HG02763 (cell line): ENCODE measurements around the gene TFDP2.
A peak's percentile ranks its signal among the peaks of the same experiment; 100 is the strongest.
"Not testable (repeated sequence)": the region's sequence is repeated elsewhere in the genome, so short reads cannot be mapped to it uniquely, and the experiment has no call there.

Experiments used
- ATAC-seq: cut with Tn5 transposase; IDR thresholded peaks from one replicate; pipeline ENCODE4 v1.9.1; 2021; ENCODE audit warnings: mild to moderate bottlenecking, moderate library complexity; ENCODE audit not compliant: unreplicated experiment

The TFDP2 gene

GRCh38 chr3:142077155-142077858, 72.0 kb downstream of the TFDP2 start:
- no peak for ATAC-seq

- ATAC-seq, result not testable (repeated sequence)
These were observed 73.7 kb downstream of the TFDP2 start for GRCh38 chr3:142075656-142076055.

DNA sequence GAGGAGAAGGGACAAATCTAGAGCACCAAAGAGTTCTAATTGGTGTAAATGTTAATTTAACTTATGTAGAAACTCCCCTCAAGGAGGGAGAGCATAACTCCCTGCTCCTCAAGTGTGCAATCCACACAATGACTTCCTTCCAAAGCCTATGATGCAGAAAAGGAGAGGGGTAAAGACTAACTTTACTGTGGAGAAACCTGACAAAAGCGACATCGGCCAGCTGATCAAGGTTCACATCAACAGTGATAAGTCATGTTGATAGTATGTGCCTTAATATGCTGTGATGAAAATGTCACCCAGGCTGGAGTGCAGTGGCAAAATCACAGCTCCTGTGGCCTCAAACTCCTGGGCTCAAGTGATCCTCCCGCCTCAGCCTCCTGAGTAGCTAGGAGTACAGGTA, 76.5 kb downstream of the TFDP2 start:
- ATAC-seq, result no peak

DNA sequence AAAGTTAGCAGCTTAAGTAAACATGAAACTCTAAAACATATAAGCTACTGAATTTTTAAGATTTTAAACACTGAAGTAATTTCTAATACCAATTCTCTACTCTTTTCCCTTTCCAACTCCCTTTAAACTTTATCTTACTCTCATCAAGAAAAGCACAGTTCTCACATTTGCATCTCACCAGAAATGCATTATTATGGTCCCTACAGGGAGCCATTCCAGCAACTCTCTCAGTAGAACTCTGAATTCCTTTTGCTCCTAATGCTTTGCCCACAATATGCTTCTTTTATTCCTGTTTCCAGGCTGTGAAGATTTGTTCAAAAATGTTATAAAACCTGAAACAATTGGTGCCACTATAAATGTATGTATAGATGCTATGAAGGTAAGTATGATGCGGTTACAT, 83.4 kb downstream of the TFDP2 start:
- no peak for ATAC-seq

DNA sequence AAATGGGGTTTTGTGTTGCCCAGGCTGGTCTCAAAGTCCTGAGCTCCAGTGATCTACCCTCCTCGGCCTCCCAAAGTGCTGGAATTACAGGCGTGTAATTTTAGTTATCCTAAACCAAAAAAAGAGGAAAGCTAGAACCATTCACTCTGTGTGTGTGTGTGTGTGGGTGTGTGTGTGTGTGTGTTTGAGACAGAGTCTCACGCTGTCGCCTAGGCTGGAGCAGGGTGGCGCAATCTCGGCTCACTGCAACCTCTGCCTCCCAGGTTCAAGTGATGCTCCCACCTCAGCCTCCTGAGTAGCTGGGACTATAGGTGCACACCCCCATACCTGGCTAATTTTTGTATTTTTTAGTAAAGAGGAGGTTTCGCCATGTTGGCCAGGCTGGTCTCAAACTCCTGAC, 84.0 kb downstream of the TFDP2 start:
- ATAC-seq, result no peak

DNA sequence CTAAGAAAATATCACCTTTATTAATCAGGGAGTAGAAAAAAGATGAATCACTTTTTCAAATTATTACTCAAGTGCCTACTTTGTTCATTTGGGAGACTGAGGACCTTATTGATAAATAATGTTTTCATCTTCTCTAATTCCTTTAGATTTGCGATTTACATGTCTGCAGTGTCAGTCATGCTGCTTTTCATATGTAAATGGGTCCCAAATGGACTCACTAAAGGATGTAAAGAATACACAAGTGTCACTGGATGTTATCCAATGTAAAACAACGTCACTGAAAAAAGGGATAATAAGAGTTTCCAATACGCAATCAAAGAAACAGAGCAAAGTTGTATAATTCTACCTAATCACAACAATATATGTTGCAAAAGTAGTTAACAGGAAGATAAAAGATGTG, 84.9 kb downstream of the TFDP2 start:
- no peak for ATAC-seq

DNA sequence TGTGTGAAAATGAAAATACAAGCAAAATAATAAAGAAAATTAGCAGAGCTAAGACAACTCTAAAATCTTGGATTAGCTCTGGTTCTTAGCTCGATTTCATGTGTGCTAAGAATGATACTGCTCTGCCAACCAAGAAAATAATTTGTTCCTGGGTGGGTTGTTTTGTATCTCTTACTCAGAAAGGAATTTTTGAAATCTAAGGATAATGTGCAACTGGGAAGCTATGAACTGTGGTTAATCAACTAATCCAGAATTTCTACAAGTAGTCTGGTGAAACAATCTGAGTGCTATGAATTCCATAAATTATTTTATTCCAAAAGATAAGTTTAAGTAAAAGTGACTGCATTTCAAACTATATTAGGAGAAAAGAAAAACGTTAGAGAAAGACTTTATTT, 92.0 kb downstream of the TFDP2 start:
- no peak for ATAC-seq

DNA sequence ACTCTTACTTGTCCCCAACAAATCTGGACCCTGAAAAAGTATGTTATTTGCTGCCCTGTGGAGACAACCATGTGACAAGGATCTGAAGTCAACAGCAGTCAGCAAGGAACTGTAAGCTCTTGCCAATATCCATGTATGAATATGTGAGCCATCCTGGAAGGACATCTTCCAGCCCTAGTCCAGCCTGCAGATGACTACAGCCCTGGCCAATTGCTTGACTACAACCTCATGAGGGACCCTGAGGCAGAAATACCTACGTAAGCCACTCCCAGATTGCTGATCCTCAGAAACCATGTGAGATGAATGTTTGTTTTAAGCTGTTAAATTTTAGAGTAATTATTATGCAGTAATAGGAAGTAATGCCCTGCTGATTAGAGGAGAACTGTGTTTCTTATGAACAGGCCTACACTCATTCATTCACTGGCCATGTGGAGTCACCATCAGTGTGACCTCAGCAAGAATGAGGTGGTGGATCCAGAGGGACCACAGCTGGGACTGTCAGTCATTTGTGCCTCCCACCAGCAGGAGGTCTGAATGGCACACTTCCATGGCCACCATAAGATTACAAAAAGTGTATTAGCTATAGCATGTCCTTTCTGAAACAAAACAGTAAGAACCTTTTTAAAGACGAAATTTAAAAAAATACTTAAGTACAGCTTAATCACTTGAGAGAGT, 92.6 kb downstream of the TFDP2 start:
- no peak for ATAC-seq

DNA sequence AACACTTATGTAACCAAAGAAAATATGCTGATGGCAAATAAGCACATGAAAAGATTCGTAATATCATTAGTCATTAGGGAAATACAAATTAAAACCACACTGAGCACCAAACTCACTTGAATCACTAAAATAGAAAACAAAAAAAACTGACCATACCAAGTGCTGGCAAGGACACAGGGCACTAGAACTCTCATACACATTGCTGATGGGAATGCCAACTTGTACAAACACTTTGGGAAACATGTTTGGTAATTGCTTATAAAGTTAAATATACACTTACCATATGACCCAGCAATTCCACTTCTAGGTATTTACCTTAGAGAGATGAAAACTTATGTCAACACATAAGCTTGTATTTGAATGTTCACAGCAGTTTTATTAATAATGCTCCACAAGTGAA, 95.5 kb downstream of the TFDP2 start:
- ATAC-seq, result no peak

DNA sequence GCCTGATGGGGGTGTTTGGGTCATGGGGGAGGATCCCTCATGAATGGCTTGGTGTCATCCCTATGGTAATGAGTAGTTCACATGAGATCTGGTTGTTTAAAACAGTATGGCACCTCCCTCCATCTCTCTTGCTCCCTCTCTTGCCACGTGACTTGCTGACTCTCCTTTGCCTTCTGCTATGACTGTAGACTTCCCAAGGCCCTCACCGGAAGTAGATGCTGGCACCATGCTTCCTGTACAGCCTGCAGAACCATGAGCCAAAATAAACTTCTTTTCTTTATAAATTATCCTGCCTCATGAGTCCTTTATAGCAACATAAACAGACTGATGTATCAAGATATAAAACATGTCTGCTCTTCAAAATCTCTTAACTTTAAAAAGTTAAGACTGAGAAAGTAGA, 96.1 kb downstream of the TFDP2 start:
- no peak for ATAC-seq

DNA sequence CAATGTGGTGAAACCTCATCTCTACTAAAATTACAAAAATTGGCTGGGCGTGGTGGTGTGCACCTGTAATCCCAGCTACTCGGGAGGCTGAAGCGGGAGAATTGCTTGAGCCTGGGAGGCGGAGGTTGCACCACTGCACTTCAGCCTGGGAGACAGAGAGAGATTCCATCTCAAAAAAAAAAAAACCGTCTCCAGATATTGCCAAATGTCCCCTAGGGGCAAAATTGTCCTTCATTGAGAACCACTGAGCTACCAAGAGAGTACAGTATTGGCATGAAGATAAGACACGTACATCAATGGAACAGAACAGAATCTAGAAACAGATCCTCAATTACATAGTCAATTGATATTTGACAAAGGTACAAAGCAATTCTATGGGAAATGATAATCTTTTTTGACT, 98.0 kb downstream of the TFDP2 start:
- ATAC-seq, result no peak

- ATAC-seq, result no peak
These were observed 102.3 kb downstream of the TFDP2 start for GRCh38 chr3:142047021-142047369.

GRCh38 chr3:142046320-142047020, 102.9 kb downstream of the TFDP2 start:
- no peak for ATAC-seq

DNA sequence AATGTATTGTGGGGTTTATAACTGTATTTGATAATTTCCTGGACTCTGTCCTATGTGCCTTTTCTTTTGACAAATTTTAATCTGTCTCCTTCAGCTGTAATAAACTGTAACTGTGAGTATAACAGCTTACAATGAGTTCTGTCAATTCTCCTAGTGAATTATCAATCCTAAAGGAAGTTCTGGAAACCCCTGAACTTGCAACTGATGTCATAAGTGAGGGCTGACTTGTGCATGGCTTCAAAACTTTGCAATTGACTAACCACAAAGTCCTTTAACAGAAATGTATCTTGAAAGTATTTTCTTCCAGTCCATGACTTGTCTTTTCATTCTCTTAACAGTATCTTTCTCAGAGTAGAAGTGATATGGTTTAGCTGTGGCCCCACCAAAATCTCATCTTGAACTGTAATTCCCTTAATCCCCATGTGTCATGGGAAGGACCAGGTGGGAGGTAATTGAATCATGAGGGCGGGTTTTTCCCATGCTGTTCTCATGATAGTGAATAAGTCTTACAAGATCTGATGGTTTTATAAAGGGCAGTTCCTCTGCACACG, 108.3 kb downstream of the TFDP2 start:
- ATAC-seq, result no peak

GRCh38 chr3:142035308-142035922, 113.9 kb downstream of the TFDP2 start:
- ATAC-seq, result no peak

- no peak for ATAC-seq
These were observed 116.1 kb downstream of the TFDP2 start for GRCh38 chr3:142033292-142033691.

GRCh38 chr3:142031575-142031974, 117.8 kb downstream of the TFDP2 start:
- ATAC-seq, result no peak

- no peak for ATAC-seq
These were observed 119.6 kb downstream of the TFDP2 start for GRCh38 chr3:142029791-142030190.

DNA sequence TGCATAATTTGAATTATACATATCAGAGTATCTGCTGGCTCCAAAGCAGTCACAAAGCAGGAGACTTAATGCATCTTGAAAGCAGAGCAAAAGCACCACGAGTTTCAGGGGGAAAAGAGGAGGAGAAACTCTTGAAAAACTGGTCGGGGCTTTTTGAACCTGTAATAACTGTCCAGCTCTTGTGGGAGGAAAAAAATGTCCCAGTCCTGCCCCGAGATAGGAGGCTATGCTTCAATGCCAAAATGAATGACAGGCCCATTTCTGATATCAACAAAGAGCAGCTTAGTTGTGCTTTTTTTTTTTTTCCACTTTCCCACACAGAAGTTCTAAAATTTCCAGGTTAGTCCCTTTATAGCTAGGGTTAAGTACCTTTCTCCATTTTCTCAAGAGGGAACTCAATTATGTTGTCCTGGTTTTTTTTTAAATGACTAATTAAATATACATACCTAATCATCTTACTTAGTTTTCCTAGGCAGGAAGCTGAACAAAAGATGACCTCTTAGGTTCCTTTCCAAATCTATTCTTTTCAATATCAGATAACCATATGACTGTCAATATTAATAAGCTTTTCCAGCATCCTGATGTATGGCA, 120.2 kb downstream of the TFDP2 start:
- no peak for ATAC-seq

- peak; percentile 57 for ATAC-seq
These were observed 121.0 kb downstream of the TFDP2 start for GRCh38 chr3:142028243-142028777.

DNA sequence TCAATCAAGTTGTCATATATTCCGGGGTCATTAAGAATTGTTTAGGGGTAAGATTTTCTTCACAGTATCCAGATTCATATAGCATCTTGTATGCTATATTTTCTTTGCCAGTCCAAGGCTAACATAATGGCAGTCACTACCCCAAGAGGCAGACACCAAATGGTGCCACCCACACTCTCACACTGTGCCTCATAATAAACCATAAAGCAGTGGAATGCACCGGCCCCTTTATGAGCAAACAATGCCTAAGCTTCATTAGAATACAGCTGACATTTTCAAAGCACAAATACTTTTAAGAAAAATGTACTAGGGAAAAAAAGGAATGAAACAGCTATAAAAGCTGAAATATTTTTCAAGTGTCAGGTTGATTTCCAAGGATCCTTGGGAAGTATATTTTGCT, 121.6 kb downstream of the TFDP2 start:
- no peak for ATAC-seq
